PC-3 (cell line): ENCODE measurements around the gene OMP.

Source experiments
- CTCF ChIP-seq: fragments of 300-600 bp; sonication (generic); conservative IDR thresholded peaks from 2 replicates; pipeline ENCODE4 v1.5.1; 2017; ENCODE audit warnings: antibody characterized with exemption, low read depth, mild to moderate bottlenecking, low read length
- EZH2phosphoT487 ChIP-seq: fragments of 300-600 bp; sonication (generic); IDR thresholded peaks from 2 replicates; pipeline ENCODE4 v1.6.1; 2018; ENCODE audit warnings: mild to moderate bottlenecking, antibody characterized with exemption, low read length, borderline replicate concordance

- TF ChIP-seq CTCF = no peak
- TF ChIP-seq EZH2phosphoT487 = no peak
Observed at GRCh38 chr11:77081381-77081851, 21.2 kb upstream of the OMP start.
